Endodermal cell (in vitro differentiated cells): Measurements from ENCODE around the gene MAPT. TPM values are rescaled to one million over a fixed set of nuclear protein-coding genes. Genes with fewer than 3 reads are reported as not detected.
"Not testable (repeated sequence)": the region's sequence is repeated elsewhere in the genome, so short reads cannot be mapped to it uniquely, and the experiment has no call there.

ENCODE experiments used
- DNase-seq: peaks from one replicate; pipeline ENCODE4 v3.0.0-alpha.2; 2017
- H3K27ac ChIP-seq: 2 replicates; pipeline ENCODE4 v1.5.1; 2013; ENCODE audit warnings: mild to moderate bottlenecking, low read depth, low read length, moderate library complexity
- H3K27me3 ChIP-seq: 2 replicates; pipeline ENCODE4 v1.6.1; 2013; ENCODE audit warnings: mild to moderate bottlenecking, low read length, moderate library complexity; ENCODE audit not compliant: insufficient read depth, control insufficient read depth, poor library complexity, severe bottlenecking
- H3K36me3 ChIP-seq: 2 replicates; pipeline ENCODE4 v1.7.0; 2013; ENCODE audit warnings: mild to moderate bottlenecking, low read length, moderate library complexity; ENCODE audit not compliant: control insufficient read depth, insufficient read depth
- H3K4me1 ChIP-seq: one replicate; pipeline ENCODE4 v1.7.0; 2013; ENCODE audit warnings: low read length; ENCODE audit not compliant: control insufficient read depth, insufficient read depth
- H3K4me3 ChIP-seq: 2 replicates; pipeline ENCODE4 v1.5.1; 2013; ENCODE audit warnings: mild to moderate bottlenecking, low read length, moderate library complexity
- H3K9ac ChIP-seq: 2 replicates; pipeline ENCODE4 v1.6.1; 2013; ENCODE audit warnings: mild to moderate bottlenecking, low read length, moderate library complexity; ENCODE audit not compliant: poor library complexity, severe bottlenecking; ENCODE audit errors: extremely low read depth
- H3K9me3 ChIP-seq: 2 replicates; pipeline ENCODE4 v1.6.1; 2013; ENCODE audit warnings: mild to moderate bottlenecking, low read length, moderate library complexity; ENCODE audit not compliant: control insufficient read depth
- H3K27ac Mint-ChIP-seq: 2 replicates; pipeline ENCODE4 v1.8.0; 2020; ENCODE audit warnings: mixed read lengths
- H3K27me3 Mint-ChIP-seq: 2 replicates; pipeline ENCODE4 v1.8.0; 2021; ENCODE audit warnings: mild to moderate bottlenecking, mixed read lengths; ENCODE audit not compliant: insufficient read depth
- H3K36me3 Mint-ChIP-seq: 2 replicates; pipeline ENCODE4 v1.8.0; 2020; ENCODE audit warnings: low read depth, mixed read lengths
- H3K4me1 Mint-ChIP-seq: 2 replicates; pipeline ENCODE4 v1.8.0; 2020; ENCODE audit warnings: mixed read lengths
- H3K4me3 Mint-ChIP-seq: 2 replicates; pipeline ENCODE4 v1.8.0; 2020; ENCODE audit warnings: mild to moderate bottlenecking, moderate library complexity, mixed read lengths
- H3K9me3 Mint-ChIP-seq: 2 replicates; pipeline ENCODE4 v1.8.0; 2020; ENCODE audit warnings: mild to moderate bottlenecking, mixed read lengths
- CTCF ChIP-seq: fragments of 200-600 bp; sonication (generic); conservative IDR thresholded peaks from 2 replicates; pipeline ENCODE4 v1.5.0; 2021; ENCODE audit warnings: antibody characterized with exemption, mild to moderate bottlenecking
- WGBS, 2 experiments: methylation state at CpG; one replicate each; pipeline versions ENCODE4 v1.1.5 to v1.1.7; 2013; ENCODE audit warnings: missing lambda C conversion rate in 2 of 2, mixed read lengths in 1 of 2; ENCODE audit not compliant: insufficient coverage in 1 of 2, insufficient read length in 1 of 2; 5-methylcytosine and 5-hydroxymethylcytosine counted together
- total RNA-seq, 2 donors: library from RNA; stranded (reverse); fragmentation: NEBNext Ultra II Directional in 1 of 2; extraction: Animal tissue kit (Norgen Biotek cat#: 25700) in 1 of 2; gene quantifications; 2 replicates in 1 of 2; 3 replicates in 1 of 2; pipeline ENCODE4 v1.2.1, GENCODE V29; 2021

The MAPT gene
- total RNA-seq, 2 donors from 2014 or later: 0.69 to 0.73 TPM

GRCh38 chr17:45935197-45935709 lies 40.9 kb downstream of the MAPT start:
- no peak for DNase-seq
- H3K4me3 ChIP-seq: no peak overlapping the region
- no peak overlapping the region for H3K27ac ChIP-seq
- no peaks in the 10 kb centered on the region for H3K36me3 ChIP-seq
- H3K9me3 Mint-ChIP-seq: no peaks in the 10 kb centered on the region
- peaks cover 5% of the 10 kb centered on the region for H3K4me1 ChIP-seq
- H3K27me3 ChIP-seq: peaks cover 11% of the 10 kb centered on the region
- no peaks in the 10 kb centered on the region for H3K9me3 ChIP-seq
- no peak overlapping the region for H3K4me3 Mint-ChIP-seq
- WGBS, 2 experiments: 87 to 91% methylated on average over 8 of the region's 8 CpGs
- no peak for TF ChIP-seq CTCF
- peaks cover 6% of the 10 kb centered on the region for H3K4me1 Mint-ChIP-seq
- H3K27ac Mint-ChIP-seq: no peak overlapping the region
- no peaks in the 10 kb centered on the region for H3K36me3 Mint-ChIP-seq
- H3K27me3 Mint-ChIP-seq: peaks cover 20% of the 10 kb centered on the region
- H3K9ac ChIP-seq: no peak overlapping the region

GRCh38 chr17:45935710-45936509 lies 41.6 kb downstream of the MAPT start:
- H3K4me1 Mint-ChIP-seq: peaks cover 6% of the 10 kb centered on the region
- no peak overlapping the region for H3K9ac ChIP-seq
- no peaks in the 10 kb centered on the region for H3K9me3 Mint-ChIP-seq
- H3K27ac Mint-ChIP-seq: no peak overlapping the region
- H3K27ac ChIP-seq: no peak overlapping the region
- H3K4me3 ChIP-seq: no peak overlapping the region
- peaks cover 21% of the 10 kb centered on the region for H3K27me3 Mint-ChIP-seq
- TF ChIP-seq CTCF: no peak
- peaks cover 11% of the 10 kb centered on the region for H3K27me3 ChIP-seq
- H3K9me3 ChIP-seq: no peaks in the 10 kb centered on the region
- no peaks in the 10 kb centered on the region for H3K36me3 ChIP-seq
- H3K4me3 Mint-ChIP-seq: no peak overlapping the region
- H3K36me3 Mint-ChIP-seq: no peaks in the 10 kb centered on the region
- DNase-seq: no peak
- 93 to 98% methylated on average over 6 to 10 of the region's 10 CpGs for WGBS, 2 experiments
- H3K4me1 ChIP-seq: peaks cover 5% of the 10 kb centered on the region

GRCh38 chr17:45936610-45937009 lies 42.3 kb downstream of the MAPT start:
- H3K4me3 Mint-ChIP-seq: no peak overlapping the region
- TF ChIP-seq CTCF: no peak
- WGBS, 2 experiments: 90 to 94% methylated on average over 3 to 4 of the region's 4 CpGs
- no peak overlapping the region for H3K27ac Mint-ChIP-seq
- no peaks in the 10 kb centered on the region for H3K36me3 Mint-ChIP-seq
- H3K9me3 Mint-ChIP-seq: no peaks in the 10 kb centered on the region
- Histone ChIP-seq H3K27ac (no peak overlapping the region), H3K36me3 (no peaks in the 10 kb centered on the region), H3K9ac (no peak overlapping the region), H3K27me3 (peaks cover 11% of the 10 kb centered on the region), H3K4me1 (peaks cover 5% of the 10 kb centered on the region), H3K9me3 (no peaks in the 10 kb centered on the region), H3K4me3 (no peak overlapping the region)
- DNase-seq: no peak
- H3K4me1 Mint-ChIP-seq: peaks cover 6% of the 10 kb centered on the region
- peaks cover 24% of the 10 kb centered on the region for H3K27me3 Mint-ChIP-seq

- not testable (repeated sequence) for H3K36me3 ChIP-seq, H3K9me3 ChIP-seq, H3K4me1 Mint-ChIP-seq, H3K27ac Mint-ChIP-seq, H3K4me1 ChIP-seq, H3K4me3 Mint-ChIP-seq, H3K27ac ChIP-seq, H3K9me3 Mint-ChIP-seq, H3K36me3 Mint-ChIP-seq, H3K4me3 ChIP-seq, DNase-seq, H3K9ac ChIP-seq
- H3K27me3 ChIP-seq: peaks cover 11% of the 10 kb centered on the region
- H3K27me3 Mint-ChIP-seq: peaks cover 27% of the 10 kb centered on the region
Measured at GRCh38 chr17:45937186-45937585, 42.8 kb downstream of the MAPT start.
